BE2C (cell line): ENCODE results near the gene PTPRD. TPM values are rescaled to one million over a fixed set of nuclear protein-coding genes. Genes with fewer than 3 reads are reported as not detected.

ENCODE experiments used
- DNase-seq: peaks from one replicate; pipeline ENCODE4 v3.0.0-alpha.2; 2020
- H3K27me3 ChIP-seq: fragments of 250-450 bp; sonication (Bioruptor Pico); 2 replicates; pipeline ENCODE4 v1.5.1; 2020; ENCODE audit warnings: mild to moderate bottlenecking
- H3K36me3 ChIP-seq: fragments of 250-450 bp; sonication (Bioruptor Pico); 2 replicates; pipeline ENCODE4 v1.5.1; 2020; ENCODE audit warnings: mild to moderate bottlenecking
- H3K4me1 ChIP-seq: fragments of 250-450 bp; sonication (Bioruptor Pico); 2 replicates; pipeline ENCODE4 v1.5.1; 2020
- H3K4me3 ChIP-seq: 2 replicates; pipeline ENCODE4 v1.5.1; 2011; ENCODE audit warnings: low read depth, low read length
- H3K9me3 ChIP-seq: fragments of 250-450 bp; sonication (Bioruptor Pico); 2 replicates; pipeline ENCODE4 v1.5.1; 2020
- polyA plus RNA-seq: library from polyadenylated mRNA; unstranded; fragments of >200 nt; gene quantifications from one replicate; pipeline ENCODE4 v1.2.1, GENCODE V29; 2012; ENCODE audit warnings: low read depth, missing spikeins; ENCODE audit not compliant: insufficient read length, insufficient read depth
- TF ChIP-seq, protein P1 (sequence below): IDR thresholded peaks from 2 replicates; pipeline ENCODE4 v1.5.1; 2012; ENCODE audit warnings: mild to moderate bottlenecking, low read depth, low read length

Gene PTPRD
- polyA plus RNA-seq: 0.42 TPM

GRCh38 chr9:10612641-10613398 is at the start of gene PTPRD:
Gene PTPRD (minus strand): TSS chr9:10613002.
- TF ChIP-seq, protein P1, sequence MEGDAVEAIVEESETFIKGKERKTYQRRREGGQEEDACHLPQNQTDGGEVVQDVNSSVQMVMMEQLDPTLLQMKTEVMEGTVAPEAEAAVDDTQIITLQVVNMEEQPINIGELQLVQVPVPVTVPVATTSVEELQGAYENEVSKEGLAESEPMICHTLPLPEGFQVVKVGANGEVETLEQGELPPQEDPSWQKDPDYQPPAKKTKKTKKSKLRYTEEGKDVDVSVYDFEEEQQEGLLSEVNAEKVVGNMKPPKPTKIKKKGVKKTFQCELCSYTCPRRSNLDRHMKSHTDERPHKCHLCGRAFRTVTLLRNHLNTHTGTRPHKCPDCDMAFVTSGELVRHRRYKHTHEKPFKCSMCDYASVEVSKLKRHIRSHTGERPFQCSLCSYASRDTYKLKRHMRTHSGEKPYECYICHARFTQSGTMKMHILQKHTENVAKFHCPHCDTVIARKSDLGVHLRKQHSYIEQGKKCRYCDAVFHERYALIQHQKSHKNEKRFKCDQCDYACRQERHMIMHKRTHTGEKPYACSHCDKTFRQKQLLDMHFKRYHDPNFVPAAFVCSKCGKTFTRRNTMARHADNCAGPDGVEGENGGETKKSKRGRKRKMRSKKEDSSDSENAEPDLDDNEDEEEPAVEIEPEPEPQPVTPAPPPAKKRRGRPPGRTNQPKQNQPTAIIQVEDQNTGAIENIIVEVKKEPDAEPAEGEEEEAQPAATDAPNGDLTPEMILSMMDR: no peak; the same call in 1 of the 2 replicates
- H3K4me3 ChIP-seq: peak within 1 kb of the TSS; percentile 48
- H3K9me3 ChIP-seq: no peaks in the 10 kb centered on the region
- H3K27me3 ChIP-seq: peaks cover 26% of the 10 kb centered on the region
- DNase-seq: peak; percentile 61
- no peaks in the 10 kb centered on the region for H3K36me3 ChIP-seq
- no peaks in the 10 kb centered on the region for H3K4me1 ChIP-seq

GRCh38 chr9:10661994-10662393 is 49.2 kb upstream of the PTPRD start:
- Histone ChIP-seq H3K9me3 (no peaks in the 10 kb centered on the region), H3K36me3 (no peaks in the 10 kb centered on the region), H3K4me3 (no peak overlapping the region), H3K27me3 (no peaks in the 10 kb centered on the region), H3K4me1 (no peaks in the 10 kb centered on the region)
- no peak for DNase-seq
- TF ChIP-seq, protein P1: no peak

GRCh38 chr9:10661376-10661775 is 48.6 kb upstream of the PTPRD start:
- Histone ChIP-seq H3K4me3 (no peak overlapping the region), H3K27me3 (no peaks in the 10 kb centered on the region), H3K36me3 (no peaks in the 10 kb centered on the region), H3K9me3 (no peaks in the 10 kb centered on the region), H3K4me1 (no peaks in the 10 kb centered on the region)
- TF ChIP-seq, protein P1: no peak
- no peak for DNase-seq

DNA sequence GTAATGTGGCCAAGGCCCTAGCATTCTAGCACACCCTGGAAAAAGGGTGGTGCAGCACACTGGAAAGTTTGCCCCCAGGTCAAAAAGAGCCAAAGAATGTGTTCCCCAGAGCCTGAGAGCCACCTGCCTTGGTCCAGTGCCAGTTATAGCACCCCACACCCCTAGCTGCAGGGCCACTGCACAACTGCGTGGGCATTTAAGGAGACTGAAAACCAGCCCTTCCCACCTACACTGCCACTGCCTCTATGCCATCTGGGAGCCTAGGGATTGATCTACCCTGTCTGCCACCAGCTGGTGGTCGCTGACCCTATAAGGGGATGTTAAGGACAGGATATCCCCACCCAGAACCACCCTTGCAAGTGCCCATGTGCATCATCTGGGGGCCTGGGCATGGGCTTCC is 38.2 kb upstream of the PTPRD start:
- TF ChIP-seq, protein P1: no peak
- Histone ChIP-seq H3K9me3 (no peaks in the 10 kb centered on the region), H3K4me3 (no peak overlapping the region), H3K27me3 (no peaks in the 10 kb centered on the region), H3K36me3 (no peaks in the 10 kb centered on the region), H3K4me1 (no peaks in the 10 kb centered on the region)
- DNase-seq: no peak

DNA sequence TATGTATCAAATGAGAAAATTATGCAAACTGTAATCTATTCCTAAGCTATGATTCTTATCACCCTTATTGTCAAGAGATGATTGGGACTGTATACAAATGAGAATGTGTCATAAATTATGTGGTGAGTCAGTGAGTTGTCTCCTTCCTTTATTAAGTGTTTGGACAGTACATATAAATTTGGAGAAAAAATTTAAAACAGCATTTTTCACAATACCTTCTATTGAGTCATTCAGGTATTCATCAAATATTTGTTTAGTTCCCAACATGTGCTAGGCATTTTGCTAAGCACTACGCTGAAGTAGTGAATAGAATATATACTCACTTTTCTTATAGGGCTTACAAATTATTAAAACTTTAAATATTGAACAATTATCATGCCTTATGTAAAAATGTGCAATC is 36.3 kb upstream of the PTPRD start:
- DNase-seq: no peak
- Histone ChIP-seq H3K4me1 (no peaks in the 10 kb centered on the region), H3K36me3 (no peaks in the 10 kb centered on the region), H3K9me3 (no peaks in the 10 kb centered on the region), H3K4me3 (no peak overlapping the region), H3K27me3 (no peaks in the 10 kb centered on the region)
- TF ChIP-seq, protein P1: no peak

GRCh38 chr9:10633785-10634184 is 21.0 kb upstream of the PTPRD start:
- H3K36me3 ChIP-seq: no peaks in the 10 kb centered on the region
- H3K9me3 ChIP-seq: no peaks in the 10 kb centered on the region
- no peaks in the 10 kb centered on the region for H3K27me3 ChIP-seq
- no peak for DNase-seq
- H3K4me1 ChIP-seq: no peaks in the 10 kb centered on the region
- no peak overlapping the region for H3K4me3 ChIP-seq
- TF ChIP-seq, protein P1: no peak
